GM23338 (cell line): Measurements from ENCODE around the gene BLOC1S6. TPM values are rescaled to one million over a fixed set of nuclear protein-coding genes. Genes with fewer than 3 reads are reported as not detected.

Experiments used
- ATAC-seq: fragments of 200-7000 bp; cut with Tn5 transposase; 3 replicates; pipeline ENCODE4 v1.9.1; 2020
- DNase-seq: peaks from one replicate; pipeline ENCODE4 v3.0.0-alpha.2; 2015; ENCODE audit warnings: low spot score
- H2AFZ ChIP-seq: fragments of 200-600 bp; sonication (generic); 2 replicates; pipeline ENCODE4 v1.8.0; 2016; ENCODE audit warnings: antibody characterized with exemption, mild to moderate bottlenecking, moderate library complexity
- H3F3A ChIP-seq: fragments of 200-600 bp; sonication (generic); replicated peaks from 2 replicates; pipeline ENCODE4 v1.8.0; 2017; ENCODE audit warnings: antibody characterized with exemption, mixed run types, low read depth
- H3K27ac ChIP-seq: fragments of 200-600 bp; sonication (generic); 2 replicates; pipeline ENCODE4 v1.6.1; 2016; ENCODE audit warnings: low read depth
- H3K27me3 ChIP-seq: fragments of 200-600 bp; sonication (generic); 2 replicates; pipeline ENCODE4 v1.8.0; 2016; ENCODE audit warnings: mild to moderate bottlenecking, mixed run types, moderate library complexity; ENCODE audit not compliant: insufficient read depth
- H3K36me3 ChIP-seq: fragments of 200-600 bp; sonication (generic); 2 replicates; pipeline ENCODE4 v1.8.0; 2016; ENCODE audit warnings: mild to moderate bottlenecking; ENCODE audit not compliant: insufficient read depth
- H3K4me1 ChIP-seq: fragments of 200-600 bp; sonication (generic); 2 replicates; pipeline ENCODE4 v1.8.0; 2016; ENCODE audit warnings: mild to moderate bottlenecking, moderate library complexity; ENCODE audit not compliant: insufficient read depth
- H3K4me2 ChIP-seq: fragments of 200-600 bp; sonication (generic); 2 replicates; pipeline ENCODE4 v1.7.1; 2017; ENCODE audit warnings: mixed run types
- H3K4me3 ChIP-seq: fragments of 200-600 bp; sonication (generic); 2 replicates; pipeline ENCODE4 v1.6.1; 2016; ENCODE audit warnings: mixed run types
- H3K79me2 ChIP-seq: fragments of 200-600 bp; sonication (generic); replicated peaks from 2 replicates; pipeline ENCODE4 v1.8.0; 2017; ENCODE audit warnings: mild to moderate bottlenecking; ENCODE audit not compliant: insufficient read depth
- H3K9me2 ChIP-seq: fragments of 200-600 bp; sonication (generic); 2 replicates; pipeline ENCODE4 v1.8.0; 2017; ENCODE audit not compliant: insufficient read depth
- H4K20me1 ChIP-seq: fragments of 200-600 bp; sonication (generic); replicated peaks from 2 replicates; pipeline ENCODE4 v1.8.0; 2017; ENCODE audit warnings: mild to moderate bottlenecking; ENCODE audit not compliant: insufficient read depth
- H3K27ac Mint-ChIP-seq: 2 replicates; pipeline ENCODE4 v1.8.0; 2020; ENCODE audit warnings: inconsistent platforms, mild to moderate bottlenecking, moderate library complexity, mixed read lengths
- H3K27me3 Mint-ChIP-seq: 3 replicates; pipeline ENCODE4 v1.8.0; 2022; ENCODE audit warnings: low read depth, mild to moderate bottlenecking, moderate library complexity, mixed read lengths, inconsistent platforms; ENCODE audit not compliant: insufficient read depth, poor library complexity
- H3K36me3 Mint-ChIP-seq: 3 replicates; pipeline ENCODE4 v1.8.0; 2021; ENCODE audit warnings: low read depth, mild to moderate bottlenecking, inconsistent platforms, moderate library complexity, mixed read lengths
- H3K4me1 Mint-ChIP-seq: 3 replicates; pipeline ENCODE4 v1.8.0; 2020; ENCODE audit warnings: mild to moderate bottlenecking, inconsistent platforms, mixed read lengths
- H3K4me3 Mint-ChIP-seq: 3 replicates; pipeline ENCODE4 v1.8.0; 2021; ENCODE audit warnings: moderate library complexity, mild to moderate bottlenecking, inconsistent platforms, mixed read lengths
- H3K9me3 Mint-ChIP-seq: 3 replicates; pipeline ENCODE4 v1.8.0; 2020; ENCODE audit warnings: moderate library complexity, mild to moderate bottlenecking, inconsistent platforms, mixed read lengths
- EZH2phosphoT487 ChIP-seq: fragments of 200-600 bp; sonication (generic); IDR thresholded peaks from one replicate; pipeline ENCODE4 v1.8.1; 2018; ENCODE audit warnings: antibody characterized with exemption; ENCODE audit not compliant: unreplicated experiment
- POLR2AphosphoS5 ChIP-seq: IDR thresholded peaks from 2 replicates; pipeline ENCODE4 v1.6.1; 2016; ENCODE audit warnings: antibody characterized with exemption, low read depth
- STAT1 ChIP-seq: IDR thresholded peaks from one replicate; pipeline ENCODE4 v1.6.1; 2016; ENCODE audit warnings: antibody characterized with exemption; ENCODE audit not compliant: unreplicated experiment
- ZNF114 ChIP-seq: fragments of 250-450 bp; sonication (Bioruptor Pico); IDR thresholded peaks from 2 replicates; pipeline ENCODE4 v1.5.0; 2020; ENCODE audit warnings: mild to moderate bottlenecking, moderate library complexity
- polyA plus RNA-seq: library from polyadenylated mRNA; unstranded; fragments of >200 nt; fragmentation: Nextera tagmentation; extraction: Ambion mirVana; gene quantifications from 2 replicates; pipeline ENCODE4 v1.2.1, GENCODE V29; 2016
- total RNA-seq: library from RNA; depleted of rRNA; stranded (reverse); fragments of >200 nt; shearing (Covaris generic); gene quantifications from 2 replicates; pipeline ENCODE4 v1.2.3, GENCODE V29; 2014
- TF ChIP-seq, protein P1 (sequence below): IDR thresholded peaks from 2 replicates; pipeline ENCODE4 v1.6.1; 2016; ENCODE audit warnings: antibody characterized with exemption
- TF ChIP-seq, protein P2 (sequence below): IDR thresholded peaks from one replicate; pipeline ENCODE4 v1.6.1; 2018; ENCODE audit warnings: antibody characterized with exemption; ENCODE audit not compliant: unreplicated experiment
- TF ChIP-seq, protein P3 (sequence below), 2 experiments: fragments of 200-600 bp in 1 of 2; sonication (generic) in 1 of 2; conservative IDR thresholded peaks; 2 replicates each; pipeline versions ENCODE4 v1.5.1 to v1.6.1; 2016 to 2017; ENCODE audit warnings: antibody characterized with exemption in 2 of 2, low read depth in 2 of 2, mild to moderate bottlenecking in 2 of 2, moderate library complexity in 1 of 2

BLOC1S6 gene
- total and polyA plus RNA-seq, 2 experiments from 2014 or later, result 20.9 to 28.4 TPM

DNA sequence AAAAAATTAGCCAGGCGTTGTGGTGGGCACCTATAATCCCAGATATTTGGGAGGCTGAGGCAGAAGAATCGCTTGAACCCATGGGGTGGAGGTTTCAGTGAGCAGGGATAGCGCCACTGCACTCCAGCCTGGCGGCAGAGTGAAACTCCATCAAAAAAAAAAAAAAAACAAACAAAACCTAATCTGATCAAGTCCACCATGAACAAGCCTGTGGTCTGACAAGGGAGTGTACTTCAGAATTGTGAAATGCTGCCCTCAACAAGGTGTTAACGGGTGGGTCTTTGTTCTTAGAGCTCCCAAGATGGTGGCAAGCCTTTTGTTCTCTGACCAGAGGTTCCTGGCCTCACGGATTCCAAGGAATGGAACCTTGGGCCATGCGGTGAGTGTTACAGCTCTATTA lies 40.4 kb upstream of the BLOC1S6 start:
- DNase-seq (no peak), ATAC-seq (no peak)
- Histone ChIP-seq H3K4me1 (0 out of 2 replicates have a peak, but pooled peaks cover 3% of the 10 kb centered on the region), H3K9me2 (no peaks in the 10 kb centered on the region), H3K27me3 (no peaks in the 10 kb centered on the region), H3K4me2 (no peak overlapping the region), H3K36me3 (no peaks in the 10 kb centered on the region), H2AFZ (0 out of 2 replicates have a peak overlapping the region, but pooled peaks have one; percentile 73), H3K4me3 (no peak overlapping the region), H4K20me1 (no peaks in the 10 kb centered on the region), H3K27ac (no peak overlapping the region), H3F3A (no peaks in the 10 kb centered on the region), H3K79me2 (no peaks in the 10 kb centered on the region)
- Mint-ChIP-seq H3K27ac (no peak overlapping the region), H3K36me3 (no peaks in the 10 kb centered on the region), H3K4me3 (no peak overlapping the region), H3K4me1 (peaks cover 3% of the 10 kb centered on the region), H3K9me3 (no peaks in the 10 kb centered on the region), H3K27me3 (peaks cover 2% of the 10 kb centered on the region)
- TF ChIP-seq EZH2phosphoT487 (no peak), POLR2AphosphoS5 (no peak)
- TF ChIP-seq, protein P1, sequence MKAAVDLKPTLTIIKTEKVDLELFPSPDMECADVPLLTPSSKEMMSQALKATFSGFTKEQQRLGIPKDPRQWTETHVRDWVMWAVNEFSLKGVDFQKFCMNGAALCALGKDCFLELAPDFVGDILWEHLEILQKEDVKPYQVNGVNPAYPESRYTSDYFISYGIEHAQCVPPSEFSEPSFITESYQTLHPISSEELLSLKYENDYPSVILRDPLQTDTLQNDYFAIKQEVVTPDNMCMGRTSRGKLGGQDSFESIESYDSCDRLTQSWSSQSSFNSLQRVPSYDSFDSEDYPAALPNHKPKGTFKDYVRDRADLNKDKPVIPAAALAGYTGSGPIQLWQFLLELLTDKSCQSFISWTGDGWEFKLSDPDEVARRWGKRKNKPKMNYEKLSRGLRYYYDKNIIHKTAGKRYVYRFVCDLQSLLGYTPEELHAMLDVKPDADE, result no peak
- TF ChIP-seq, protein P2, sequence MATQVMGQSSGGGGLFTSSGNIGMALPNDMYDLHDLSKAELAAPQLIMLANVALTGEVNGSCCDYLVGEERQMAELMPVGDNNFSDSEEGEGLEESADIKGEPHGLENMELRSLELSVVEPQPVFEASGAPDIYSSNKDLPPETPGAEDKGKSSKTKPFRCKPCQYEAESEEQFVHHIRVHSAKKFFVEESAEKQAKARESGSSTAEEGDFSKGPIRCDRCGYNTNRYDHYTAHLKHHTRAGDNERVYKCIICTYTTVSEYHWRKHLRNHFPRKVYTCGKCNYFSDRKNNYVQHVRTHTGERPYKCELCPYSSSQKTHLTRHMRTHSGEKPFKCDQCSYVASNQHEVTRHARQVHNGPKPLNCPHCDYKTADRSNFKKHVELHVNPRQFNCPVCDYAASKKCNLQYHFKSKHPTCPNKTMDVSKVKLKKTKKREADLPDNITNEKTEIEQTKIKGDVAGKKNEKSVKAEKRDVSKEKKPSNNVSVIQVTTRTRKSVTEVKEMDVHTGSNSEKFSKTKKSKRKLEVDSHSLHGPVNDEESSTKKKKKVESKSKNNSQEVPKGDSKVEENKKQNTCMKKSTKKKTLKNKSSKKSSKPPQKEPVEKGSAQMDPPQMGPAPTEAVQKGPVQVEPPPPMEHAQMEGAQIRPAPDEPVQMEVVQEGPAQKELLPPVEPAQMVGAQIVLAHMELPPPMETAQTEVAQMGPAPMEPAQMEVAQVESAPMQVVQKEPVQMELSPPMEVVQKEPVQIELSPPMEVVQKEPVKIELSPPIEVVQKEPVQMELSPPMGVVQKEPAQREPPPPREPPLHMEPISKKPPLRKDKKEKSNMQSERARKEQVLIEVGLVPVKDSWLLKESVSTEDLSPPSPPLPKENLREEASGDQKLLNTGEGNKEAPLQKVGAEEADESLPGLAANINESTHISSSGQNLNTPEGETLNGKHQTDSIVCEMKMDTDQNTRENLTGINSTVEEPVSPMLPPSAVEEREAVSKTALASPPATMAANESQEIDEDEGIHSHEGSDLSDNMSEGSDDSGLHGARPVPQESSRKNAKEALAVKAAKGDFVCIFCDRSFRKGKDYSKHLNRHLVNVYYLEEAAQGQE, result no peak

GRCh38 chr15:45548753-45549520 lies 38.2 kb upstream of the BLOC1S6 start:
- Histone ChIP-seq H3K4me3 (no peak overlapping the region), H3F3A (no peaks in the 10 kb centered on the region), H3K27ac (no peak overlapping the region), H3K27me3 (no peaks in the 10 kb centered on the region), H3K79me2 (no peaks in the 10 kb centered on the region), H3K9me2 (no peaks in the 10 kb centered on the region), H3K36me3 (no peaks in the 10 kb centered on the region), H3K4me1 (0 out of 2 replicates have a peak, but pooled peaks cover 3% of the 10 kb centered on the region), H3K4me2 (no peak overlapping the region), H2AFZ (peak overlapping the region; percentile 94), H4K20me1 (no peaks in the 10 kb centered on the region)
- Mint-ChIP-seq H3K4me3 (no peak overlapping the region), H3K27ac (no peak overlapping the region), H3K9me3 (no peaks in the 10 kb centered on the region), H3K4me1 (peaks cover 3% of the 10 kb centered on the region), H3K27me3 (peaks cover 2% of the 10 kb centered on the region), H3K36me3 (no peaks in the 10 kb centered on the region)
- DNase-seq (peak; percentile 8), ATAC-seq (no peak)
- TF ChIP-seq, protein P1, result no peak
- no peak for TF ChIP-seq EZH2phosphoT487
- no peak for TF ChIP-seq ZNF114
- TF ChIP-seq, protein P2, result no peak
- TF ChIP-seq, protein P3, sequence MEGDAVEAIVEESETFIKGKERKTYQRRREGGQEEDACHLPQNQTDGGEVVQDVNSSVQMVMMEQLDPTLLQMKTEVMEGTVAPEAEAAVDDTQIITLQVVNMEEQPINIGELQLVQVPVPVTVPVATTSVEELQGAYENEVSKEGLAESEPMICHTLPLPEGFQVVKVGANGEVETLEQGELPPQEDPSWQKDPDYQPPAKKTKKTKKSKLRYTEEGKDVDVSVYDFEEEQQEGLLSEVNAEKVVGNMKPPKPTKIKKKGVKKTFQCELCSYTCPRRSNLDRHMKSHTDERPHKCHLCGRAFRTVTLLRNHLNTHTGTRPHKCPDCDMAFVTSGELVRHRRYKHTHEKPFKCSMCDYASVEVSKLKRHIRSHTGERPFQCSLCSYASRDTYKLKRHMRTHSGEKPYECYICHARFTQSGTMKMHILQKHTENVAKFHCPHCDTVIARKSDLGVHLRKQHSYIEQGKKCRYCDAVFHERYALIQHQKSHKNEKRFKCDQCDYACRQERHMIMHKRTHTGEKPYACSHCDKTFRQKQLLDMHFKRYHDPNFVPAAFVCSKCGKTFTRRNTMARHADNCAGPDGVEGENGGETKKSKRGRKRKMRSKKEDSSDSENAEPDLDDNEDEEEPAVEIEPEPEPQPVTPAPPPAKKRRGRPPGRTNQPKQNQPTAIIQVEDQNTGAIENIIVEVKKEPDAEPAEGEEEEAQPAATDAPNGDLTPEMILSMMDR (conservative IDR thresholded peaks at IDR 0.05; ENCODE audit: low read depth in 2 of 2), result no peak
- TF ChIP-seq STAT1, result no peak
